SKM-1 treated with dmso at 0.1 percent for 144 hours (cell line): ENCODE results near the gene ZNF256.

Source experiments
- DNase-seq: peaks from one replicate; lab custom pipeline; 2025; ENCODE audit not compliant: unreplicated experiment; lab: John Stamatoyannopoulos, UW

Gene ZNF256

DNA sequence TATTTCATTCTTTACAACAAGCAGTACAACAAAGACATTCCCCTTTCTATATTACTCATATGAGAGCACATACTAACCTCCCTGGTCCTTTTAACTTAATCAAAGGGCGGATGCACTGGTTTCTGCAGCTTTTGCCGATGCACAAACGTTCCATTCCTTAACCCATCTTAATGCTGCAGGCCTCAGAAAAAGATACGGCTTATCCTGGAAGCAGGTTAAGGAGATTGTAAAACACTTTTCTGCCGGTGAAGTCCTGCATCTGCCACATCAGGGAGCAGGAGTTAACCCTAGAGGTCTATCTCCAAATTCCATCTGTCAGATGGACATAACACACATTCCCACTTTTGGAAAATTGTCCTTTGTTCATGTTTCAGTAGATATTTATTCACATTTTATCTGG lies 47.2 kb downstream of the ZNF256 start:
- DNase-seq, result no peak
